ENCODE results near the gene FOSL2. TPM values are rescaled to one million over a fixed set of nuclear protein-coding genes. Genes with fewer than 3 reads are reported as not detected.

The FOSL2 gene
- polyA plus RNA-seq, 1 of the 3 experiments (the other 2 are of a cell fraction), result 41.7 TPM

DNA sequence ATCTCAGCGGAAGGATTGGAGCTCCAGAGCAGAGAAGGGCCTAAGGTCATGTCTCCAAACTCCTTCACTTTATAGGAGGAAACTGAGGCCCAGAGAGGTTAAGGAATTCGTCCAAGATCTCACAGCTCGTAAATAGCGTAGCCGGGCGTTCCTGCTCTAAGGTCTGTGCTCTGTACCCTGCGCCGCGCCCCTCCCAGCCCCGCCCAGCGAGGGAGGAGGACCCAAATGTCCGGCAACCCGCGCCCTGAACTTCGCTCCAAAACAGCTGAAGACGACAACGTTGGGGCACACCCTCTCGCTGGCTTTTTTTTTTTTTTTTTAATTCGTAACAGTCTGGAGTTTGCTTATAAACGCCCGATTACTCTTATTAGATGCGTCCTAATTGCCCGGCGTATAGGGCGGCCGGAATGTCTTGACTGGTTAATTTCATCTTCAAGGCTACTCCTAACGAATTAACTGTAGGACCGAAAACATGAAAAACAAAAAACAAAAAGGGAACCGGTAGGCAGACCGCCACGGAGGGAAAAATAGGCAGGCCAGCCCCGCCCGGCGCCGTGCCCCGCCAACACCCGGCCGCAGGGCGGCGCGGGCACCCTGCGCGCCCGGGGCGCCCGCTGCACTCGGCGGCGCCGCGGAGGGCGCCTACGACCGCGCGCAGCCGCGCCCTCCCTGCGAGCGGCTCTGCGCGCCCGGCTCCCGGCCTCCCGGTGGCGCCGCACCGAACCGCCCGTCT is 928 bp upstream of the FOSL2 start (continued):
- TF ChIP-seq, protein P1, sequence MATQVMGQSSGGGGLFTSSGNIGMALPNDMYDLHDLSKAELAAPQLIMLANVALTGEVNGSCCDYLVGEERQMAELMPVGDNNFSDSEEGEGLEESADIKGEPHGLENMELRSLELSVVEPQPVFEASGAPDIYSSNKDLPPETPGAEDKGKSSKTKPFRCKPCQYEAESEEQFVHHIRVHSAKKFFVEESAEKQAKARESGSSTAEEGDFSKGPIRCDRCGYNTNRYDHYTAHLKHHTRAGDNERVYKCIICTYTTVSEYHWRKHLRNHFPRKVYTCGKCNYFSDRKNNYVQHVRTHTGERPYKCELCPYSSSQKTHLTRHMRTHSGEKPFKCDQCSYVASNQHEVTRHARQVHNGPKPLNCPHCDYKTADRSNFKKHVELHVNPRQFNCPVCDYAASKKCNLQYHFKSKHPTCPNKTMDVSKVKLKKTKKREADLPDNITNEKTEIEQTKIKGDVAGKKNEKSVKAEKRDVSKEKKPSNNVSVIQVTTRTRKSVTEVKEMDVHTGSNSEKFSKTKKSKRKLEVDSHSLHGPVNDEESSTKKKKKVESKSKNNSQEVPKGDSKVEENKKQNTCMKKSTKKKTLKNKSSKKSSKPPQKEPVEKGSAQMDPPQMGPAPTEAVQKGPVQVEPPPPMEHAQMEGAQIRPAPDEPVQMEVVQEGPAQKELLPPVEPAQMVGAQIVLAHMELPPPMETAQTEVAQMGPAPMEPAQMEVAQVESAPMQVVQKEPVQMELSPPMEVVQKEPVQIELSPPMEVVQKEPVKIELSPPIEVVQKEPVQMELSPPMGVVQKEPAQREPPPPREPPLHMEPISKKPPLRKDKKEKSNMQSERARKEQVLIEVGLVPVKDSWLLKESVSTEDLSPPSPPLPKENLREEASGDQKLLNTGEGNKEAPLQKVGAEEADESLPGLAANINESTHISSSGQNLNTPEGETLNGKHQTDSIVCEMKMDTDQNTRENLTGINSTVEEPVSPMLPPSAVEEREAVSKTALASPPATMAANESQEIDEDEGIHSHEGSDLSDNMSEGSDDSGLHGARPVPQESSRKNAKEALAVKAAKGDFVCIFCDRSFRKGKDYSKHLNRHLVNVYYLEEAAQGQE (IDR thresholded peaks at IDR 0.05; ENCODE audit: low read depth, low read length), result 0 out of 2 replicates have a peak, but pooled peaks have one; percentile 49
- no peak for TF ChIP-seq FOXM1 (IDR thresholded peaks at IDR 0.05; ENCODE audit: low read depth)
- TF ChIP-seq NRF1 (IDR thresholded peaks at IDR 0.05; ENCODE audit: low read depth, low read length), result peak; percentile 47
- TF ChIP-seq, protein P2, sequence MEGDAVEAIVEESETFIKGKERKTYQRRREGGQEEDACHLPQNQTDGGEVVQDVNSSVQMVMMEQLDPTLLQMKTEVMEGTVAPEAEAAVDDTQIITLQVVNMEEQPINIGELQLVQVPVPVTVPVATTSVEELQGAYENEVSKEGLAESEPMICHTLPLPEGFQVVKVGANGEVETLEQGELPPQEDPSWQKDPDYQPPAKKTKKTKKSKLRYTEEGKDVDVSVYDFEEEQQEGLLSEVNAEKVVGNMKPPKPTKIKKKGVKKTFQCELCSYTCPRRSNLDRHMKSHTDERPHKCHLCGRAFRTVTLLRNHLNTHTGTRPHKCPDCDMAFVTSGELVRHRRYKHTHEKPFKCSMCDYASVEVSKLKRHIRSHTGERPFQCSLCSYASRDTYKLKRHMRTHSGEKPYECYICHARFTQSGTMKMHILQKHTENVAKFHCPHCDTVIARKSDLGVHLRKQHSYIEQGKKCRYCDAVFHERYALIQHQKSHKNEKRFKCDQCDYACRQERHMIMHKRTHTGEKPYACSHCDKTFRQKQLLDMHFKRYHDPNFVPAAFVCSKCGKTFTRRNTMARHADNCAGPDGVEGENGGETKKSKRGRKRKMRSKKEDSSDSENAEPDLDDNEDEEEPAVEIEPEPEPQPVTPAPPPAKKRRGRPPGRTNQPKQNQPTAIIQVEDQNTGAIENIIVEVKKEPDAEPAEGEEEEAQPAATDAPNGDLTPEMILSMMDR (IDR thresholded peaks at IDR 0.05), result no peak; the same call in 1 of the 2 replicates
- no peak for TF ChIP-seq GATA2 (CRISPR knock-in tag; IDR thresholded peaks at IDR 0.05)
- TF ChIP-seq EZH2phosphoT487 (IDR thresholded peaks at IDR 0.05; ENCODE audit: borderline replicate concordance, low read depth), result no peak
- TF ChIP-seq EP300 (IDR thresholded peaks at IDR 0.05; ENCODE audit: borderline replicate concordance in 1 of 2, low read depth in 1 of 2, low read length in 1 of 2), result no peak
- no peak for TF ChIP-seq FOSL2 (IDR thresholded peaks at IDR 0.05; ENCODE audit: borderline replicate concordance, low read depth)
- TF ChIP-seq JUND (IDR thresholded peaks at IDR 0.05), result no peak
- no peak; the same call in 1 of the 2 replicates for TF ChIP-seq RXRA (IDR thresholded peaks at IDR 0.05; ENCODE audit: borderline replicate concordance, low read depth)
- TF ChIP-seq, protein P3, sequence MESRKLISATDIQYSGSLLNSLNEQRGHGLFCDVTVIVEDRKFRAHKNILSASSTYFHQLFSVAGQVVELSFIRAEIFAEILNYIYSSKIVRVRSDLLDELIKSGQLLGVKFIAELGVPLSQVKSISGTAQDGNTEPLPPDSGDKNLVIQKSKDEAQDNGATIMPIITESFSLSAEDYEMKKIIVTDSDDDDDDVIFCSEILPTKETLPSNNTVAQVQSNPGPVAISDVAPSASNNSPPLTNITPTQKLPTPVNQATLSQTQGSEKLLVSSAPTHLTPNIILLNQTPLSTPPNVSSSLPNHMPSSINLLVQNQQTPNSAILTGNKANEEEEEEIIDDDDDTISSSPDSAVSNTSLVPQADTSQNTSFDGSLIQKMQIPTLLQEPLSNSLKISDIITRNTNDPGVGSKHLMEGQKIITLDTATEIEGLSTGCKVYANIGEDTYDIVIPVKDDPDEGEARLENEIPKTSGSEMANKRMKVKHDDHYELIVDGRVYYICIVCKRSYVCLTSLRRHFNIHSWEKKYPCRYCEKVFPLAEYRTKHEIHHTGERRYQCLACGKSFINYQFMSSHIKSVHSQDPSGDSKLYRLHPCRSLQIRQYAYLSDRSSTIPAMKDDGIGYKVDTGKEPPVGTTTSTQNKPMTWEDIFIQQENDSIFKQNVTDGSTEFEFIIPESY (IDR thresholded peaks at IDR 0.05; ENCODE audit: borderline replicate concordance, low read depth), result no peak
- TF ChIP-seq, protein P4, sequence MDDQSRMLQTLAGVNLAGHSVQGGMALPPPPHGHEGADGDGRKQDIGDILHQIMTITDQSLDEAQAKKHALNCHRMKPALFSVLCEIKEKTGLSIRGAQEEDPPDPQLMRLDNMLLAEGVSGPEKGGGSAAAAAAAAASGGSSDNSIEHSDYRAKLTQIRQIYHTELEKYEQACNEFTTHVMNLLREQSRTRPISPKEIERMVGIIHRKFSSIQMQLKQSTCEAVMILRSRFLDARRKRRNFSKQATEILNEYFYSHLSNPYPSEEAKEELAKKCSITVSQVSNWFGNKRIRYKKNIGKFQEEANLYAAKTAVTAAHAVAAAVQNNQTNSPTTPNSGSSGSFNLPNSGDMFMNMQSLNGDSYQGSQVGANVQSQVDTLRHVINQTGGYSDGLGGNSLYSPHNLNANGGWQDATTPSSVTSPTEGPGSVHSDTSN (IDR thresholded peaks at IDR 0.05), result peak; percentile 18; the same call in 1 of the 2 replicates
- TF ChIP-seq TEAD4 (IDR thresholded peaks at IDR 0.05; ENCODE audit: borderline replicate concordance, insufficient read depth), result no peak
- peak; percentile 24; the same call in 1 of the 2 replicates for TF ChIP-seq SMC3 (IDR thresholded peaks at IDR 0.05; ENCODE audit: low read depth, low read length)
